Measurements from ENCODE around the gene NECTIN2. TPM values are rescaled to one million over a fixed set of nuclear protein-coding genes. Genes with fewer than 3 reads are reported as not detected.
A peak's percentile ranks its signal among the peaks of the same experiment; 100 is the strongest.
"Not testable (repeated sequence)": the region's sequence is repeated elsewhere in the genome, so short reads cannot be mapped to it uniquely, and the experiment has no call there.

NECTIN2 gene
- total and polyA plus RNA-seq, 9 donors: 38.4 to 61.8 (median 53.4) TPM

DNA sequence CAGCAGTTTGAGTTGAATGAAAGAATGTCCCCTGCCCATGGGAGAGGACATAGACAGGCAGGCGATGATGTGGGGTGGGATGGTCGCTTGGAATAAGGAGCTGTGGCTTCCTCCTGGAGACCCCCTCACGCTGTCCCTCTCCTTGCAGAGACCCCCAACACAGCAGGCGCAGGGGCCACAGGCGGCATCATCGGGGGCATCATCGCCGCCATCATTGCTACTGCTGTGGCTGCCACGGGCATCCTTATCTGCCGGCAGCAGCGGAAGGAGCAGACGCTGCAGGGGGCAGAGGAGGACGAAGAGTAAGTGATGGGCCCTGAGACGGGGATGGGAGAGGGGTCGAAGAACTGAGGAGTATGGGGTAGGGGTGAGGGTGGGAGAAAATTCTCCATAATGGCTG, 36.0 kb downstream of the NECTIN2 start:
- 85% methylated on average over 12 of the region's 15 CpGs for WGBS (ENCODE audit: insufficient coverage)
- peaks cover 7% of the 10 kb centered on the region for H3K4me1 ChIP-seq (ENCODE audit: control insufficient read depth, insufficient read depth, low read length)
- H3K36me3 ChIP-seq (ENCODE audit: control insufficient read depth, insufficient read depth, low read length): peaks cover 47% of the 10 kb centered on the region
- no peaks in the 10 kb centered on the region for H3K27me3 ChIP-seq (ENCODE audit: control insufficient read depth, insufficient read depth, low read length)
- H3K27ac ChIP-seq (ENCODE audit: low read length): no peak overlapping the region
- DNase-seq: no peak
- no peak overlapping the region for H3K4me3 ChIP-seq (ENCODE audit: low read length)
- H3K9me3 ChIP-seq (replicated peaks; ENCODE audit: control insufficient read depth, low read depth, low read length): no peaks in the 10 kb centered on the region

DNA sequence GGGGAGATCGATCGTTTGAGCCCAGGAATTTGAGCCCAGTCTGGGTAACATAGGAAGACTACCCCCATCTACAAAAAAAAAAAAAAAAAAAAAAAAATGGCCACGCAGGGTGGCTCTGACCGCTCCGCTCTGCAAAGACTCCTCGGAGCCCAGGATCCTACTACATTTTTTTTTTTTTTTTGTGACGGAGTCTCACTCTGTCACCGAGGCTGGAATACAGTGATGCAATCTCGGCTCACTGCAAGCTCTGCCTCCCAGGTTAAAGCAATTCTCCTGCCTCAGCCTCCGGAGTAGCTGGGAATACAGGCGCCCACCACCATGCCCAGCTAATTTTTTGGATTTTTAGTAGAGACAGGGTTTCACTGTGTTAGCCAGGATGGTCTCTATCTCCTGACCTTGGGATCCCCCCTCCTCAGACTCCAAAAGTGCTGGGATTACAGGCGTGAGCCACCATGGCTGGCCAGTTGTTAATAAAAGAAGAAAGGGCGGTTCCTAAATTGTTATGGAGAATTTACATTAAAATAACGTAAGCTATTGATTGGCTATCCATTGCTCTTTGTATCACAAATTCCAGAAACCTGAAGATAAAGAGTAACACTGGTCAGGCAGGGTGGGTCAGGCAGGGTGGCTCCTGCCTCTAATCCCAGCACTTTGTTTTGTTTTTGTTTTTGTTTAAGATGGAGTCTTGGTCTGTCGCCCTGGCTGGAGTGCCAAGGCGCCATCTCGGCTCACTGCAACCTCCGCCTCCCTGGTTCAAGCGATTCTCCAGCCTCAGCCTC, 36.7 kb downstream of the NECTIN2 start:
- H3K36me3 ChIP-seq (ENCODE audit: control insufficient read depth, insufficient read depth, low read length): peaks cover 43% of the 10 kb centered on the region
- not testable (repeated sequence) for H3K27me3 ChIP-seq (ENCODE audit: control insufficient read depth, insufficient read depth, low read length); H3K27ac ChIP-seq (ENCODE audit: low read length); DNase-seq; H3K4me1 ChIP-seq (ENCODE audit: control insufficient read depth, insufficient read depth, low read length); H3K4me3 ChIP-seq (ENCODE audit: low read length); H3K9me3 ChIP-seq (replicated peaks; ENCODE audit: control insufficient read depth, low read depth, low read length)
- WGBS (ENCODE audit: insufficient coverage): 92% methylated on average over 6 of the region's 19 CpGs

DNA sequence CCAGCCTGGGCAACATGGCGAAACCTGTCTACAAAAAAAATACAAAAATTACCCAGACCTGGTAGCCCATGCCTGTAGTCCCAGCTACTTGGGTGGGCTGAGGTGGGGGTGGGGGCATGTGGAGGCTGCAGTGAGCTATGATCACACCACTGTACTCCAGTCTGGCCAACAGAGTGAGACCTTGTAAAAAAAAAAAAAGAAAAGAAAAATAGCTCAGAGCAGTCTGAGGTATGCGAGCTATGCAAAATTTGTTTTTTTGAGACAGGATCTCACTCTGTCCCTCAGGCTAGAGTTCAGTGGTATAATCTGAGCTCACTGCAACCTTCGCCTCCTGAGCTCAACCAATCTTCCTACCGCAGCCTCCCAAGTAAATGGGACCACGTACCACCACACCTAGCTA, 37.8 kb downstream of the NECTIN2 start:
- DNase-seq: no peak
- H3K4me1 ChIP-seq (ENCODE audit: control insufficient read depth, insufficient read depth, low read length): peaks cover 4% of the 10 kb centered on the region
- no peaks in the 10 kb centered on the region for H3K9me3 ChIP-seq (replicated peaks; ENCODE audit: control insufficient read depth, low read depth, low read length)
- no peak overlapping the region for H3K4me3 ChIP-seq (ENCODE audit: low read length)
- H3K27ac ChIP-seq (ENCODE audit: low read length): no peak overlapping the region
- H3K27me3 ChIP-seq (ENCODE audit: control insufficient read depth, insufficient read depth, low read length): no peaks in the 10 kb centered on the region
- no CpG with 5 or more reads among the region's 5 CpGs for WGBS (ENCODE audit: insufficient coverage)
- peaks cover 40% of the 10 kb centered on the region for H3K36me3 ChIP-seq (ENCODE audit: control insufficient read depth, insufficient read depth, low read length)

DNA sequence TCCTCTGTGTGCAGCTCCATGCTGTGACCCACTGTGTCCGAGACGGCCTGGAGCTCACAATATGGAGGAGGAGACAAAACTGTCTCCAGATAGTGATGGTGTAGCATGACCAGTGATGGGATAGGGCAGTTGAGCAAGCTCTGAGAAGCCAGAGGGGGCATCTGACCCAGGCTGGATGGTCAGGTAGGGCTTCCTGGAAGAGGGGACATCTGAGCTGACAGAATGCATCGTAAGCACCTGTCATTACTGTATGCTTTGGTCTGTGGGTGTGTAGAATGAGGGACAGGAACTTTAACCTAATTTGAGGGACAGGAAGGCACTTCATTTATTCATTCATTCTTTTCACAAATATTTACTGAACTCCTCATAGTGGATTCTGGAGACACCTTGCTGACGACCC, 38.5 kb downstream of the NECTIN2 start:
- H3K36me3 ChIP-seq (ENCODE audit: control insufficient read depth, insufficient read depth, low read length): peaks cover 34% of the 10 kb centered on the region

DNA sequence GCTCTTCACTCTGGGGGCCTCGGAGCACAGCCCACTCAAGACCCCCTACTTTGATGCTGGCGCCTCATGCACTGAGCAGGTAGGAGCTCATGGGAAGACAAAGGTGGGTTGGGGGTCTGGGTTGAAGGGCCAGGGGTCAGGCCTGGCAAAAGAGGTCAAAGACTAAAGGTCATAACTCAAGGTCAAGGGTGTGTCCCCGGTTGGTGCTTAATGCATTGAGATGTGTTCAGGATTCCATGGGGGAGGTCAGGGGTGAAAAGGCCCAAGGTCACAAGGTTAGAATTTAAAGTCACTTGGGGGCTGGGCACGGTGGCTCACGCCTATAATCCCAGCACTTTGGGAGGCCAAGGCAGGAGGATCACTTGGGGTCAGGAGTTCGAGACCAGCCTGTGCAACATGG, 40.0 kb downstream of the NECTIN2 start:
- Histone ChIP-seq H3K36me3 (ENCODE audit: control insufficient read depth, insufficient read depth, low read length) (peaks cover 32% of the 10 kb centered on the region), H3K27ac (ENCODE audit: low read length) (no peak overlapping the region)
- 87% methylated on average over 3 of the region's 6 CpGs for WGBS (ENCODE audit: insufficient coverage)

More for the DNA sequence above, 38.5 kb downstream of the NECTIN2 start:
- DNase-seq: no peak
- no peak overlapping the region for H3K4me3 ChIP-seq (ENCODE audit: low read length)
- H3K4me1 ChIP-seq (ENCODE audit: control insufficient read depth, insufficient read depth, low read length): peaks cover 4% of the 10 kb centered on the region
- H3K9me3 ChIP-seq (replicated peaks; ENCODE audit: control insufficient read depth, low read depth, low read length): no peaks in the 10 kb centered on the region
- H3K27ac ChIP-seq (ENCODE audit: low read length): no peak overlapping the region
- 86% methylated on average over 2 of the region's 4 CpGs for WGBS (ENCODE audit: insufficient coverage)
- no peaks in the 10 kb centered on the region for H3K27me3 ChIP-seq (ENCODE audit: control insufficient read depth, insufficient read depth, low read length)

DNA sequence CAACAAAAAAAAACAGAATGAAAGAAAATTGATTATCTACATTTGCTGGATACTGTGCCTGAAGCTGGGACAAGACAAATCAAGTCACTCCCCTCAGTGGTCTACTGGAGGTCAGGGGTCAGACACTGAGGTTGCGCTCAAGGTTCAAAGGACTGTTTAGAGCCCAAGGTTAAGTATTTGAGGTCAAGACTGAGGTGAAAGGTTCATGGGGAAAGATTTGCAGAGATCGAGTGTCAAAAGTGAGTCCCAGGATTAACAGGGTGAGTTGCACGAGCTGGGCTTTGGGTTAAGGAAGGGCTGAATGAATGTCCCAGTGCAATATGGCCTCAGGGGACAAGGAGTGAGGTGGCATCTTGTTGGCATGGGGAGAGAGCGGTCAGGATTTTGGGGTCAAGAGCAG, 41.6 kb downstream of the NECTIN2 start:
- H3K36me3 ChIP-seq (ENCODE audit: control insufficient read depth, insufficient read depth, low read length): peaks cover 36% of the 10 kb centered on the region
- no peak for DNase-seq
- no peak overlapping the region for H3K27ac ChIP-seq (ENCODE audit: low read length)
- peaks cover 19% of the 10 kb centered on the region for H3K4me1 ChIP-seq (ENCODE audit: control insufficient read depth, insufficient read depth, low read length)
- no peaks in the 10 kb centered on the region for H3K9me3 ChIP-seq (replicated peaks; ENCODE audit: control insufficient read depth, low read depth, low read length)
- WGBS (ENCODE audit: insufficient coverage): 54% methylated on average over 3 of the region's 4 CpGs
- H3K27me3 ChIP-seq (ENCODE audit: control insufficient read depth, insufficient read depth, low read length): no peaks in the 10 kb centered on the region
- H3K4me3 ChIP-seq (ENCODE audit: low read length): no peak overlapping the region

More for the DNA sequence above, 40.0 kb downstream of the NECTIN2 start:
- no peak overlapping the region for H3K4me3 ChIP-seq (ENCODE audit: low read length)
- peaks cover 8% of the 10 kb centered on the region for H3K4me1 ChIP-seq (ENCODE audit: control insufficient read depth, insufficient read depth, low read length)
- no peak for DNase-seq
- no peaks in the 10 kb centered on the region for H3K9me3 ChIP-seq (replicated peaks; ENCODE audit: control insufficient read depth, low read depth, low read length)
- no peaks in the 10 kb centered on the region for H3K27me3 ChIP-seq (ENCODE audit: control insufficient read depth, insufficient read depth, low read length)

DNA sequence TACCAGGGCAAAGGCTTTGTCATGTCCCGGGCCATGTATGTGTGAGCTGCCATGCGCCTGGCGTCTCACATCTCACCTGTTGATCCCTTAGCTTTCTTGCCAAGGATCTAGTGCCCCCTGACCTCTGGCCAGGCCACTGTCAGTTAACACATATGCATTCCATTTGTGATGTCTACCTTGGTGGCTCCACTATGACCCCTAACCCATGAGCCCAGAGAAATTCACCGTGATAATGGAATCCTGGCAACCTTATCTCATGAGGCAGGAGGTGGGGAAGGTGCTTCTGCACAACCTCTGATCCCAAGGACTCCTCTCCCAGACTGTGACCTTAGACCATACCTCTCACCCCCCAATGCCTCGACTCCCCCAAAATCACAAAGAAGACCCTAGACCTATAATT, 42.2 kb downstream of the NECTIN2 start:
- Histone ChIP-seq H3K4me1 (ENCODE audit: control insufficient read depth, insufficient read depth, low read length) (peaks cover 20% of the 10 kb centered on the region), H3K36me3 (ENCODE audit: control insufficient read depth, insufficient read depth, low read length) (peaks cover 39% of the 10 kb centered on the region)
- H3K9me3 ChIP-seq (replicated peaks; ENCODE audit: control insufficient read depth, low read depth, low read length); H3K27ac ChIP-seq (ENCODE audit: low read length); H3K27me3 ChIP-seq (ENCODE audit: control insufficient read depth, insufficient read depth, low read length); DNase-seq; H3K4me3 ChIP-seq (ENCODE audit: low read length): not testable (repeated sequence)
- 100% methylated on average over 3 of the region's 5 CpGs for WGBS (ENCODE audit: insufficient coverage)

DNA sequence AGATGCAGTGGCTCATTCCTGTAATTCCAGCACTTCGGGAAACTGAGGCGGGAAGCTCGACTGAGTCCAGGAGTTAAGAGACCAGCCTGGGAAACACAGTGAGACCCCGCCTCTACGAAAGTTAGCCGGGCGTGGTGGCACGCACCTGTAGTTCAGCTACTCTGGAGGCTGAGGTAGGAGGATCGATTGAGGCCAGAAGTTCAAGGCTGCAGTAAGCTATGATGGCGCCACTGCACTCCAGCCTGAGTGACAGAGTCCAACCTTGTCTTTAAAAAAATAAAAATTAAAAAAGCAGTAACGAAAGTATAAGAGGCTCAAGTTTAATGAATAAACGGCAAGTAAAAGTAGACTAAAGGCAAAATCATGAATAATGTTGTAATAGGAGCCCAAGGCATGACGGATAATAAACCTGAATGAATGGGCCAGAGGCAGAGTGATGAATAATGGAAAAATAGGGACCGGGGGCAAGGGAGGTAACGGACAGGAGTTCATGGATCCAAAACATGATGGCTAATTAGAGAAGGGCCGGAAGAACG, 43.8 kb downstream of the NECTIN2 start:
- Histone ChIP-seq H3K27ac (ENCODE audit: low read length) (peak overlapping the region; percentile 99), H3K4me3 (ENCODE audit: low read length) (peak overlapping the region; percentile 62), H3K27me3 (ENCODE audit: control insufficient read depth, insufficient read depth, low read length) (no peaks in the 10 kb centered on the region), H3K36me3 (ENCODE audit: control insufficient read depth, insufficient read depth, low read length) (peaks cover 53% of the 10 kb centered on the region), H3K9me3 (replicated peaks; ENCODE audit: control insufficient read depth, low read depth, low read length) (no peaks in the 10 kb centered on the region), H3K4me1 (ENCODE audit: control insufficient read depth, insufficient read depth, low read length) (peaks cover 20% of the 10 kb centered on the region)
- no peak for DNase-seq
- 54% methylated on average over 13 of the region's 17 CpGs for WGBS (ENCODE audit: insufficient coverage)

DNA sequence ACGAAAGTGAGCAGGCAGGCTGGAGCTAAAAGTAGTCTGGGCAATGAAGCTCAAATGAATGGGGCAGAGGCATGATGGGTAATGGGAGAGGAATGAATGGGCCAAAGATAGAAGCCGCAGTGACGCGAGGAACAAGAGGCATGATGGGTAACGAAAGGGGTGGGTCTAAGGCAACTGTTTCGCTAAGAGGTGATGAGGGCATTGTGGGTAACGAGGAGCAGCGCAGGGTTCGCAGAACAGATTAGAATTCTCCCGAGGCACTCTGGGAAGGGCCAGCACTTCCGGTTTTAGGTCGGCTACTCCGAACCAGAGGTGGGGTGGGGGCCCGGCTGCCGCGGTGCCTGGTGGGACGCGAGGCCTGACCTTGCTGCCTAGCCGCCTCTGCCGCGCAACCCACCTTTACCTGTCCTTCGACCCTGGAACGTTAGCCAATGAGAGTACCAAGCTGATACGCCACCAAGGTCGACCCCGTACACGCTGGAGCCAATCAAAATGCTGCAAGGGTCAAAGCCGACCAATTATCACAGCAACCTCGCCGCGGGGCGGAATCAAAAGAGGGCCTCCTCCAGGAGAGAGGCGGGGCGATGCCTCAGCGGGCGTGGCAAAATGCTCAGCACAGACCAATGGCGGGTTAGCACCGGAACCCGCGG, 44.4 kb downstream of the NECTIN2 start:
- Histone ChIP-seq H3K4me1 (ENCODE audit: control insufficient read depth, insufficient read depth, low read length) (peaks cover 20% of the 10 kb centered on the region), H3K4me3 (ENCODE audit: low read length) (peak overlapping the region; percentile 62), H3K27me3 (ENCODE audit: control insufficient read depth, insufficient read depth, low read length) (no peaks in the 10 kb centered on the region), H3K9me3 (replicated peaks; ENCODE audit: control insufficient read depth, low read depth, low read length) (no peaks in the 10 kb centered on the region), H3K36me3 (ENCODE audit: control insufficient read depth, insufficient read depth, low read length) (peaks cover 55% of the 10 kb centered on the region), H3K27ac (ENCODE audit: low read length) (peak overlapping the region; percentile 99)
- WGBS (ENCODE audit: insufficient coverage): 0% methylated on average over 40 of the region's 40 CpGs
- peak; percentile 100 for DNase-seq

Data from muscle of leg (tissue), 11 donors.